HG02943 (cell line): ENCODE results near the gene HAX1.
"Not testable (repeated sequence)": the region's sequence is repeated elsewhere in the genome, so short reads cannot be mapped to it uniquely, and the experiment has no call there.

Source experiments
- ATAC-seq: cut with Tn5 transposase; IDR thresholded peaks from one replicate; pipeline ENCODE4 v1.9.1; 2021; ENCODE audit warnings: mild to moderate bottlenecking, low read depth, moderate library complexity; ENCODE audit not compliant: unreplicated experiment

Gene HAX1

DNA sequence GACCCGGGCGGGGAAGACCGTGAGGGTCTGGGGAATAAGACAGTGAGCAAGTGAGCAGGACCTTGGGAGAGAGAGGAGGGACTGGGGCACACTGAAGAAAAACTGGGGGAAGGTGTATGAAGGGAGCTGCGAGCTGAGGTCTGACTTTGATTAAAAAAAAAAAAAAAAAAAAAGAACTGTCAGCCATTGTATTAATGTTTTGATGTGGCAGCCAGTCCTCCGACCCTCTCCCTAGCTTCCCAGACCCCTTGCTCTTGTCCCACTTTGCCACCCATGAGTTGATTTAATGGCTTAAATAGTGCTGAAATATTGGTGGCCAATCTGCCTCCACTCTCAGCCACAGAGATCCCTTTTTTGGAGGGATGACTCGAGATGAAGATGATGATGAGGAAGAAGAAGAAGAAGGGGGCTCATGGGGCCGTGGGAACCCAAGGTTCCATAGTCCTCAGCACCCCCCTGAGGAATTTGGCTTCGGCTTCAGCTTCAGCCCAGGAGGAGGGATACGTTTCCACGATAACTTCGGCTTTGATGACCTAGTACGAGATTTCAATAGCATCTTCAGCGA is 652 bp downstream of the HAX1 start:
- no peak for ATAC-seq

DNA sequence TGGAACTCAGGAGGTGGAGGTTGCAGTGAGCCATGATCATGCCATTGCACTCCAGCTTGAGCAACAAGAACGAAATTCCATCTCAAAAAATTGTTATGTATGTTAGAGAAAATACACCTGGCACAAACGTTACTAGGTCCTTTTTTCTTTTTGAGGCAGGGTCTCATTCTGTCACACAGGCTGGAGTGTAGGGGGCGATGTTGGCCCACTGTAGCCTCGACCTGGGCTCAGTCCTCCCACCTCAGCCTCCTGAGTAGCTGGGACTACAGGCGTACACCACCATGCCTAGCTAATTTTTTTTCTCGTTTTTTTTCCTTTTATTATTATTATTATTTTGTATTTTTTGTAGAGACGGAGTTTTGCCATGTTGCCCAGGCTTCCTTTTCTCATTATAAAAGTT is 4.4 kb downstream of the HAX1 start:
- ATAC-seq, result no peak

DNA sequence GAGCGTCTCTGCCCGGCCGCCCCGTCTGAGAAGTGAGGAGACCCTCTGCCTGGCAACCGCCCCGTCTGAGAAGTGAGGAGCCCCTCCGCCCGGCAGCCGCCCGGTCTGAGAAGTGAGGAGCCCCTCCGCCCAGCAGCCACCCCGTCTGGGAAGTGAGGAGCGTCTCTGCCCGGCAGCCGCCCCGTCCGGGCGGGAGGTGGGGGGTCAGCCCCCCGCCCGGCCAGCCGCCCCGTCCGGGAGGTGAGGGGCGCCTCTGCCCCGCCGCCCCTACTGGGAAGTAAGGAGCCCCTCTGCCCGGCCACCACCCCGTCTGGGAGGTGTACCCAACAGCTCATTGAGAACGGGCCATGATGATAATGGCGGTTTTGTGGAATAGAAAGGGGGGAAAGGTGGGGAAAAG is 15.2 kb downstream of the HAX1 start:
- ATAC-seq, result not testable (repeated sequence)

GRCh38 chr1:154288661-154289060 is 16.2 kb downstream of the HAX1 start:
- no peak for ATAC-seq

DNA sequence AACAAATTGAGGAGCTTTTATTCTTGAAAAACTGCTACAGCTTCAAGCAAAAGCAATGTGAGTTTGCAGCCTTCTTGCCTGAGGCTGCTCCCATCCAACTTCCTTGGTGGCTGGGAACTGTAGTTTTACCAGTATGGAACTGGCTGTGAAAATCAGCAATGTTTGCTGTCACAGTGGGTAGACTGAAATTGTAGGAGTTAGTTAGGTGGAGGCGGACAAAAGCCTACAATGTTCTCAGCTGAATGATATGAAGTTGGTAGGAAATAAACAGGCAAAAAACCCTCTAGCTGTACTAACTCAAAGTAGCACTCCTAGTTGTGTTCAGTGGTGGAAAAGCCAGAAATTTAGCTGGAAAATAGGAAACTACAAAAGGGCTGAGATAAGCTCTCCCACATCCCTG is 18.5 kb downstream of the HAX1 start:
- no peak for ATAC-seq

GRCh38 chr1:154295408-154296235 is 23.2 kb downstream of the HAX1 start:
- ATAC-seq, result no peak

DNA sequence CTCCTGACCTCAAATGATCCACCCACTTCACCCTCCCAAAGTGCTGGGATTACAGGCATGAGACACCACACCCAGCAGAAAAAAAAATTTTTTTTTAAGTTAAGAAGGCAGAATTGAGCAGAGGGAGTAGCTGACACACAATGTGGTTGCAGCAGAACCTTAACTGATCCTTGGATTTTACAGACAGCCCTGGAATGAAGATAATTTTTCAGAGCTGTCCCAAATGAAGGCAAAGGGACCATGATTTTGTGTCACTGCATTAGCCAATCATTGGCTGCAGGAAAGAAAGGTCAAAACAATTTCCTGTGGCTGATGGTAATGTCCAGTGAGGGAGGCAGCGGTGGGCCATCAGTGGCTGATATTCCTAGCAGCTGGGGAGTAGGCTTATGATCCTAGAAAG is 29.2 kb downstream of the HAX1 start:
- no peak for ATAC-seq

DNA sequence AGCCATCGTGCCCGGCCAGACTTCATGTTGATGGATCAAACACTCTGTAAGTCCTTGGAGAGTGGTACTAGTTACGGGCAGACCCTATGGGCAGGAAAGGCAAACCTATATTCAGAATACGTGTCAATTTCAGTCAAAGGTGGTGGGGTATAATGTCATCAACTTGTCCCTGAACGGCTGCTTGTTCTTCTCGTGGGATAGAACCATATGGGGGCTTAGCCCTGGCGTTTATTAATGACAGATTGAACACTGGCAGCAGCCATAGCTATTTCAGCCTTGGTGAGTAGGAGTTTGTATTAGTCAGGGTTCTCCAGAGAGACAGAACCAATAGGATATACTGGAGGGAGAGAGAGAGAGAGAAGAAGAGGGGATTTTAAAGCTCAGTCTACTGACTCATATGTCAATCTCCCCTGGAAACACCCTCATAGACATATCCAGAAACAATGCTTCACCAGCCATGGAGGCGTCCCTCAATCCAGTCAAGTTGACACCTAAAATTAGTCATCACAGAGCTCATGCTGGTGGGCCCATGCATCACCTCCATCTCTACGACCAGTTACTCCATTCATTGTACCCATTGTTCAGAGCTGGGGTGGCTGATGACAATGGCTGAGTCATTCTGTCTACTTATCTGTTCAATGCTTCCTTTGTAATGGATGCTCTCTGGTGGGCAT is 32.4 kb downstream of the HAX1 start:
- no peak for ATAC-seq

- no peak for ATAC-seq
Measured at GRCh38 chr1:154306151-154306550, 33.7 kb downstream of the HAX1 start.

GRCh38 chr1:154307670-154308270 is 35.3 kb downstream of the HAX1 start:
- ATAC-seq, result not testable (repeated sequence)

- not testable (repeated sequence) for ATAC-seq
Measured at GRCh38 chr1:154309136-154309535, 36.7 kb downstream of the HAX1 start.

GRCh38 chr1:154312229-154313065 is 40.0 kb downstream of the HAX1 start:
- ATAC-seq, result not testable (repeated sequence)

DNA sequence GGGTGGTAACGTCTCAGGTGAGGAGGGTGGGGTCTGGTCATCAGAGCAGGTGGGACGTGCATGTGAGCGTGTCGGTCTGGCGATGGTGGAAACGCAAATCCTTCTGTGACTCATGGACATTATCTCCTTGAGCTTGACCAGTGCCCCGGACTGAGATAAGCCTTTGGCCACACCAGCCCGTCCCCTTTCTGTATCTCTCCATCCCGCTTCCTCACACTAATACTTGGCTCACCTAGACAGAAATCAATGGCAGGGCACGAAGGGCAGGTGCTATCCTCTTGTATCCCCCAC is 40.6 kb downstream of the HAX1 start:
- no peak for ATAC-seq

- ATAC-seq, result not testable (repeated sequence)
Measured at GRCh38 chr1:154314226-154314625, 41.8 kb downstream of the HAX1 start.

- no peak for ATAC-seq
Measured at GRCh38 chr1:154316704-154317103, 44.3 kb downstream of the HAX1 start.

DNA sequence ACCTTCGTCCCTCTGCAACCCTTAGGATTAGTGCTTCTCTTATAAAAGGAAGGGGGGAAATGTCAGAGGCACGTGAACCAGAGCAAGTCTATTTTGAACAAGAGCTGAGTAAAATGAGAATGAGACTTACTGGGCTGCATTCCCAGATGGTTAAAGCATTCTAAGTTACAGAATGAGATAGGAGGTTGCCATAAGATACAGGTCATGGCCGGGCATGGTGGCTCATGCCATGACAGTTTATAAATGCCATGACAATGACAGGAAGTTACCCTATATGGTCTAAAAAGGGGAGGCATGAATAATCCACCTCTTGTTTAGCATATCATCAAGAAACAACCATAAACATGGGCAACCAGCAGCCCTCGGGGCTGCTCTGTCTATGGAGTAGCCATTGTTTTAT is 46.0 kb downstream of the HAX1 start:
- ATAC-seq, result no peak

DNA sequence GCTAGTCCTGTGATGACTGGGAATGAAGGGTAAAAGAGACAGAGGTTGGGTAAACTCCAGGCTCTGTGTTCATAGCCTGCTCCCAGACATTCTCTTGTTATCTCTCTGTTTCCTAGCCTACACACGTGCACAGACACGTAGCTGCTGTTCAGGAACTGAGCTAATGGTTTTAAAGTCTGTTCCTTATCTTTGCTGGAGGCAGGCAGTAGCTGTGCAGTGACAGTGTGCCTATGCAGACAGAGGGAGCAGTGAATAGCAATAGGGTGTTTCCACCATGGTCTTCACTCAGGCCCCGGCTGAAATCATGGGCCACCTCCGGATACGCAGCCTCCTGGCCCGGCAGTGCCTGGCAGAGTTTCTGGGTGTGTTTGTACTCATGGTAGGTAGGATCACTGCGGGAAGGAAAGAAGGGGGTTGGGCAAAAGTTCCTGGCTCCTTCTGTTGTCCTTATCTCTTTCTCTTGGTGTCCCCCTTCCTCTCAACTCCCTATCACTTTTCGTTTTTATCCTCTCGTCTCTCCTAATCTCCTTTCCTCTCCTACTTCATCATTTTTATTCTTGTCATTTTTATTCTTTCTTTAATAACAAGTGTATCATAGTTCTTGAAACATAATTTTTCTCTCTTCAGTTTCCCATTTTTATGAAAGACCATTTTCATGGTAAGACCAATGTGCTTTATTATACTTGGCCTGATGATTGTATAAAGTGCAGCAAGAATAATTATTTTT is 48.6 kb downstream of the HAX1 start, which contains the start of gene AQP10:
AQP10 (plus strand) TSS at position 212 of the 727 bp plus-strand sequence; CDS start at position 275, 63 bp downstream.
- ATAC-seq, result no peak

- not testable (repeated sequence) for ATAC-seq
Measured at GRCh38 chr1:154321609-154321934, 49.1 kb downstream of the HAX1 start.

GRCh38 chr1:154323493-154323892 is 51.1 kb downstream of the HAX1 start:
- ATAC-seq, result no peak

GRCh38 chr1:154324241-154324640 is 51.8 kb downstream of the HAX1 start:
- ATAC-seq, result no peak
